Neuronal stem cell (in vitro differentiated cells): Measurements from ENCODE around the gene IL19.

Source experiments
- DNase-seq: peaks from one replicate; pipeline ENCODE4 v3.0.0-alpha.2; 2013; ENCODE audit warnings: low spot score
- H2AFZ ChIP-seq: one replicate; pipeline ENCODE4 v1.6.1; 2013; ENCODE audit warnings: mild to moderate bottlenecking, low read length, inconsistent platforms
- H2AK5ac ChIP-seq: 2 replicates; pipeline ENCODE4 v1.6.1; 2013; ENCODE audit warnings: low read depth, mild to moderate bottlenecking, inconsistent platforms, low read length, moderate library complexity, mixed read lengths
- H2BK120ac ChIP-seq: 2 replicates; pipeline ENCODE4 v1.6.1; 2013; ENCODE audit warnings: low read depth, mild to moderate bottlenecking, inconsistent platforms, low read length, moderate library complexity, mixed read lengths
- H2BK12ac ChIP-seq: one replicate; pipeline ENCODE4 v1.6.1; 2013; ENCODE audit warnings: low read length, inconsistent platforms
- H2BK15ac ChIP-seq: 2 replicates; pipeline ENCODE4 v1.6.1; 2013; ENCODE audit warnings: mild to moderate bottlenecking, low read length, inconsistent platforms, mixed read lengths
- H2BK5ac ChIP-seq: one replicate; pipeline ENCODE4 v1.6.1; 2013; ENCODE audit warnings: inconsistent platforms, mild to moderate bottlenecking, low read length, moderate library complexity
- H3K14ac ChIP-seq: one replicate; pipeline ENCODE4 v1.6.1; 2013; ENCODE audit warnings: low read length, inconsistent platforms
- H3K18ac ChIP-seq: 2 replicates; pipeline ENCODE4 v1.6.1; 2013; ENCODE audit warnings: low read length, inconsistent platforms
- H3K23ac ChIP-seq: 2 replicates; pipeline ENCODE4 v1.6.1; 2013; ENCODE audit warnings: low read depth, mild to moderate bottlenecking, mixed read lengths, low read length, inconsistent platforms; ENCODE audit not compliant: poor library complexity
- H3K27ac ChIP-seq: replicated peaks from 3 replicates; pipeline ENCODE4 v1.5.1; 2013; ENCODE audit warnings: low read length, inconsistent platforms
- H3K27me3 ChIP-seq, 3 experiments: 2 replicates each; pipeline ENCODE4 v1.6.1; 2013; ENCODE audit warnings: low read length in 3 of 3, mild to moderate bottlenecking in 2 of 3, inconsistent platforms in 1 of 3, low read depth in 1 of 3, mixed read lengths in 1 of 3, moderate library complexity in 1 of 3; ENCODE audit not compliant: control insufficient read depth in 3 of 3, insufficient read depth in 3 of 3
- H3K36me3 ChIP-seq, 2 donors: replicated peaks in 1 of 2; 2 replicates each; pipeline ENCODE4 v1.6.1; 2013; ENCODE audit warnings: low read length in 2 of 2; ENCODE audit not compliant: control insufficient read depth in 2 of 2, insufficient read depth in 2 of 2
- H3K4ac ChIP-seq: 2 replicates; pipeline ENCODE4 v1.6.1; 2013; ENCODE audit warnings: inconsistent platforms, mild to moderate bottlenecking, low read length, moderate library complexity
- H3K4me1 ChIP-seq, 2 donors: 1 replicate in 1 of 2; 2 replicates in 1 of 2; pipeline ENCODE4 v1.6.1; 2013; ENCODE audit warnings: low read length in 2 of 2, low read depth in 1 of 2; ENCODE audit not compliant: control insufficient read depth in 2 of 2, insufficient read depth in 1 of 2
- H3K4me2 ChIP-seq: one replicate; pipeline ENCODE4 v1.6.1; 2013; ENCODE audit warnings: mild to moderate bottlenecking, low read length, inconsistent platforms; ENCODE audit not compliant: insufficient read depth, poor library complexity, severe bottlenecking
- H3K4me3 ChIP-seq, 2 donors: 2 replicates each; pipeline ENCODE4 v1.5.1; 2013; ENCODE audit warnings: low read length in 2 of 2, mild to moderate bottlenecking in 2 of 2, inconsistent platforms in 1 of 2, moderate library complexity in 1 of 2
- H3K79me1 ChIP-seq: one replicate; pipeline ENCODE4 v1.6.1; 2013; ENCODE audit warnings: low read depth, mild to moderate bottlenecking, inconsistent platforms, low read length, moderate library complexity
- H3K9ac ChIP-seq: one replicate; pipeline ENCODE4 v1.6.1; 2013; ENCODE audit warnings: mild to moderate bottlenecking, low read depth, low read length, inconsistent platforms; ENCODE audit not compliant: poor library complexity
- H3K9me3 ChIP-seq, 2 donors: replicated peaks in 1 of 2; 2 replicates each; pipeline versions ENCODE3 to v1.6.1; 2013; ENCODE audit warnings: low read length in 2 of 2, mild to moderate bottlenecking in 2 of 2, inconsistent platforms in 1 of 2, low read depth in 1 of 2, mixed read lengths in 1 of 2, moderate library complexity in 1 of 2; ENCODE audit not compliant: control insufficient read depth in 2 of 2, insufficient read depth in 1 of 2
- H4K8ac ChIP-seq: one replicate; pipeline ENCODE4 v1.6.1; 2013; ENCODE audit warnings: low read depth, mild to moderate bottlenecking, inconsistent platforms, low read length, moderate library complexity
- H4K91ac ChIP-seq: one replicate; pipeline ENCODE4 v1.6.1; 2013; ENCODE audit warnings: low read length, low read depth, mild to moderate bottlenecking, inconsistent platforms; ENCODE audit not compliant: poor library complexity
- WGBS, 2 donors: extraction: QIAGEN DNeasy Blood & Tissue Kit; methylation state at CpG; one replicate each; pipeline ENCODE4 v1.1.7; 2013; ENCODE audit warnings: missing lambda C conversion rate in 2 of 2, mixed read lengths in 1 of 2; ENCODE audit not compliant: insufficient read length in 2 of 2, insufficient replicate concordance in 1 of 2; ENCODE audit errors: extremely low coverage in 2 of 2; 5-methylcytosine and 5-hydroxymethylcytosine counted together

IL19 gene

DNA sequence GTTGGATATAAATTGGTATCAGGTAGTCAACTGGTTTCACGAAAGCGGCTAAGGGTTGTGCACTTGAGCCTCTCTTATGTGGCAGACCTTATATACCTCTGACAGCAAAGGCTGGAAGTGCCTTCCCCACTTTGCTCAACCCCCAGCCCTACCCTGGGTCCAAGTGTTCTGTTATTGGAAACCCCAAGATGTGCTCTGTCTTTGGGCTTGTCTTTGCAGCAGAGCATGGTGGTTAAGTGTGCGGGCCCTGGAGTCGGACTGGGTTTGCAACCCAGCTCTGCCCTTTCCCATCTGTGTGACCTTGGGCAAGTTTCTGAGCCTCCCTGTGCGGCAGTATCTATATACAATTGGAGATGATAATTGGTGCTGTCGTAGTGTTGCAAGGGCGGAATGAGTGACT is 12.9 kb downstream of the IL19 start:
- H3K4me3 ChIP-seq = no peak overlapping the region
- no peak overlapping the region for H3K9ac ChIP-seq
- no peaks in the 10 kb centered on the region for H3K4me1 ChIP-seq
- no peaks in the 10 kb centered on the region for H3K79me1 ChIP-seq
- H3K9me3 ChIP-seq = no peaks in the 10 kb centered on the region
- H3K27me3 ChIP-seq = peaks cover 0 to 24% (median 0%) of the 10 kb centered on the region in 3 experiments
- no peak overlapping the region for H3K27ac ChIP-seq
- no peak overlapping the region for H2AK5ac ChIP-seq
- H3K14ac ChIP-seq = no peak overlapping the region
- WGBS, 2 donors = no CpG with 5 or more reads among the region's 7 CpGs
- no peak overlapping the region for H3K23ac ChIP-seq
- H2BK120ac ChIP-seq = no peak overlapping the region
- no peak overlapping the region for H2BK12ac ChIP-seq
- H4K91ac ChIP-seq = no peak overlapping the region
- H3K36me3 ChIP-seq = no peaks in the 10 kb centered on the region
- H2AFZ ChIP-seq = no peak overlapping the region
- H2BK15ac ChIP-seq = no peak overlapping the region
- H3K4me2 ChIP-seq = no peak overlapping the region
- no peak overlapping the region for H3K18ac ChIP-seq
- H3K4ac ChIP-seq = no peak overlapping the region
- H4K8ac ChIP-seq = no peak overlapping the region
- no peak for DNase-seq
- H2BK5ac ChIP-seq = no peak overlapping the region

DNA sequence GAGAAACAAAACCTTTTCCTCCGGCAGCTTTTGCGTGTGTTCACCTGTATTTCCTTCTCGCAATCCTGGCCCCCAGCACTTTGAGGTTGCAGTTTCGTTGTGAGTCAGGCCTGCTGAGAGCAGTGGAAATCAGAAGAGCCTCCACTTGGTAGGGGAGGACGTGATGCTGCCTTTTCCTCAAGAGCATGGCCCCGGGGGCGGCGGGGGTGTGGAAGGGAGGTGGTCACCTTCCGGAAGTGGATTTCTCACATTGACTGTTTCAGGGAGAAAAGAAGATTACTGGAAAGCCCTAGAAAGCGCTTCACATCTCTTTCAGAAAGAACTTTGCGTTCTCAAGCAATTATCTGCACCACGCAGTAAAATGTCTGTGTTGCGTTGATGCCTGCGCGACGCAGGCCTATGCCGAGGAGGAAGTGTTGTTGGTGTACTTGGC is 13.9 kb downstream of the IL19 start:
- Histone ChIP-seq H3K4ac (no peak overlapping the region), H3K18ac (no peak overlapping the region), H3K9me3 (no peaks in the 10 kb centered on the region), H3K36me3 (no peaks in the 10 kb centered on the region), H2BK15ac (no peak overlapping the region), H2BK120ac (no peak overlapping the region), H3K23ac (no peak overlapping the region), H3K14ac (no peak overlapping the region), H4K91ac (no peak overlapping the region), H2BK12ac (no peak overlapping the region), H3K4me1 (no peaks in the 10 kb centered on the region), H3K27ac (no peak overlapping the region), H2BK5ac (no peak overlapping the region), H3K4me3 (no peak overlapping the region), H3K79me1 (no peaks in the 10 kb centered on the region), H4K8ac (no peak overlapping the region), H3K4me2 (no peak overlapping the region), H3K9ac (no peak overlapping the region), H3K27me3 (peaks cover 0 to 24% (median 0%) of the 10 kb centered on the region in 3 experiments), H2AFZ (no peak overlapping the region), H2AK5ac (no peak overlapping the region)
- no CpG with 5 or more reads among the region's 17 CpGs for WGBS, 2 donors
- no peak for DNase-seq

DNA sequence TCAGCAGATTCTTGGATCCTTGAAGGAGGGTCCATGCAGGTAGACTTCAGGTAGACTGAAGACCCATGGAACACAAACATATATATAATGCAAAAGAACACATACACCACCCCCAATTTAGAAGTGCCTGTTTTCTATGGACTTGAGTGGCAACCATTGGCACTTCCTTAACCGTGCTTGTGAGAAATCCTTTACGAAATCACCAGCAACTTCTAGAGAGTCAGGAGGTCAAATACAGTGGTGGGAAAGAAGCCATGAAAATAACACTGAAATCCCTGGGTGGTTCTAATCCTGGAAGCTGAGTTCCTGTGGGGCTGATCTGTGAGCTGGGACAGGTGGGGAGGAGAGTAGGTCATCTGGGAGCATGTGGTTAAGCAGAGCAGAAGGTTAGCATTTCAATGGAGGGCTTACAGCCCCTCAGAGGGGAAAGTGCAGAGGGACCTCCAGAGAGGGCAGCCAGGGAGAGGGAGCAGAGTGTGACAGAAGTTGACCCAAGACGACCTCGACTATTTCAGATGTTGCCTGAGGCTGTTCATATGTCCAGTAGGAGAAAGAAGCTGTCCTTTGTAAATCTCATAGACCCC is 14.7 kb downstream of the IL19 start:
- no peak overlapping the region for H3K4ac ChIP-seq

DNA sequence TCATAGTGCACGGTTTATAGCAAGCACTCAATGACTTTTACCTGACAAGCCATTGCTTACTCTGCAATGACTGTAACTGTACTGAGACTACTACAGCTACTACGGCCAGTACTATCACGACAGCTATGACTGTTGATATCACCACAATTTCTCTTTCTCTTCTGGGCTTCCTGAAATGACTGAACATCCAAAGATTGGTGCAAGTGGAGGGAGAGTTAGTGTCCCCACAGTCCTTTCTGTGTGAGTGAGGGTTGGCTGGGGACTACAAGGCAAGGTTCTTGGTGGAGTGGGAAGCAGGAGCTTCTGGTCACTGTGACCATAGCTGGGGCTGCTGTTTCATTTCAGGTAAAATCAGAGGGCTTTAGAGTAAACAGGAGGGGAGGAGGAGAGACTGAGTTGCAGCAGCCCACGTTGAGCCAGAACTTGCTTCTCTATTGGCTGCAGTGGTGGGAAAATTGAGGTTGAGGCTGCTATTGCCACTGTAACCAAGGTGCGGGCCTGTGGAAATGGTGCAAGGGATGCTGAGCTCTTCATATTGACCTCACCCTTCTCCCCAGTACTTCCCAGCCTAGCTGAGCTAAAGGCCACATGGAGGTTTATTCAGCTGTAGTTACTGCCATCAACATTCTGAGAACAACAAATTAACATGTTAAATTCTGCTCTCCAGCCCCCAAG is 15.8 kb downstream of the IL19 start:
- H3K23ac ChIP-seq = no peak overlapping the region
- H3K79me1 ChIP-seq = no peaks in the 10 kb centered on the region
- H4K91ac ChIP-seq = no peak overlapping the region
- H3K18ac ChIP-seq = no peak overlapping the region
- no peak for DNase-seq
- no peak overlapping the region for H3K4ac ChIP-seq
- no peak overlapping the region for H4K8ac ChIP-seq
- WGBS, 2 donors = no CpG with 5 or more reads among the region's 5 CpGs
- H2AFZ ChIP-seq = no peak overlapping the region
- H3K9me3 ChIP-seq = no peaks in the 10 kb centered on the region
- H3K4me2 ChIP-seq = no peak overlapping the region
- no peak overlapping the region for H3K9ac ChIP-seq
- no peak overlapping the region for H3K14ac ChIP-seq
- H3K27me3 ChIP-seq = peaks cover 0 to 20% (median 0%) of the 10 kb centered on the region in 3 experiments
- no peak overlapping the region for H2BK15ac ChIP-seq
- H2BK120ac ChIP-seq = no peak overlapping the region
- no peaks in the 10 kb centered on the region for H3K4me1 ChIP-seq
- H2AK5ac ChIP-seq = no peak overlapping the region
- no peak overlapping the region for H2BK12ac ChIP-seq
- no peak overlapping the region for H3K27ac ChIP-seq
- no peaks in the 10 kb centered on the region for H3K36me3 ChIP-seq
- H2BK5ac ChIP-seq = no peak overlapping the region
- no peak overlapping the region for H3K4me3 ChIP-seq

More for the DNA sequence above, 14.7 kb downstream of the IL19 start:
- Histone ChIP-seq H3K36me3 (no peaks in the 10 kb centered on the region), H3K27me3 (peaks cover 0 to 20% (median 0%) of the 10 kb centered on the region in 3 experiments), H3K18ac (no peak overlapping the region), H3K27ac (no peak overlapping the region), H4K91ac (no peak overlapping the region), H2AFZ (no peak overlapping the region), H3K79me1 (no peaks in the 10 kb centered on the region), H3K23ac (no peak overlapping the region), H2BK12ac (no peak overlapping the region), H3K9ac (no peak overlapping the region), H2BK120ac (no peak overlapping the region), H2BK5ac (no peak overlapping the region), H3K9me3 (no peaks in the 10 kb centered on the region), H2BK15ac (no peak overlapping the region), H3K4me3 (no peak overlapping the region), H4K8ac (no peak overlapping the region), H2AK5ac (no peak overlapping the region), H3K14ac (no peak overlapping the region), H3K4me1 (no peaks in the 10 kb centered on the region), H3K4me2 (no peak overlapping the region)
- WGBS, 2 donors = no CpG with 5 or more reads among the region's 4 CpGs
- DNase-seq = no peak
